HG03280 (cell line): ENCODE data around the gene HYAL3.
"Not testable (repeated sequence)": the region's sequence is repeated elsewhere in the genome, so short reads cannot be mapped to it uniquely, and the experiment has no call there.

Experiments used
- ATAC-seq: cut with Tn5 transposase; IDR thresholded peaks from one replicate; pipeline ENCODE4 v1.9.1; 2021; ENCODE audit warnings: mild to moderate bottlenecking, moderate library complexity; ENCODE audit not compliant: unreplicated experiment

Gene HYAL3

DNA sequence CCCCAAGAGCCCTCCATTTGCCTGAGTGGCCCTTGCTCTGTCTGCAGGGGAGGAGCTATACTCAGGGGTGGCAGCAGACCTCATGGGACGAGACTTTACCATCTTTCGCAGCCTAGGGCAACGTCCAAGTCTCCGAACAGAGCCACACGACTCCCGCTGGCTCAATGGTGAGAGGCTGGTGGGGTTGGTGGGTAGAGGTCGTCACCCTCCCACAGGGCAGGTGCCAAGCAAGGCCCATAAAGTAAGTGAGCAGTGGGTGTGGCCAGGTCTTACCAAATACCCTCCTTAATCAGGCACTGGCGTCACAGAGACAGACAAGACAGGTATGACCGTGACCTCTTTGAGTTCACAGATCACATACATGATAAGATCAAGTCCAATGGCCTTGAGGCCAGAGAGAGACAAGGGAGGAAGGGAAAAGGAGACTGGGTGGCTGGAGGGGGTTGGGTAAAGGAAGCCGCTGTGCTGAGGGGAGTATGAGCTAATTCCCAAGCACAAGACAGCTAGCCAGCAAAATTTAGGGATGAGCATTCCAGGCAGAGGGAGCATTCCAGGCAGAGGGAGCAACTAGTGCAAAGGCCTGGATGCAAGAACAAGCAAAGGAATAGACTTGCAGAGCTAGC, 27.8 kb downstream of the HYAL3 start:
- ATAC-seq: no peak

DNA sequence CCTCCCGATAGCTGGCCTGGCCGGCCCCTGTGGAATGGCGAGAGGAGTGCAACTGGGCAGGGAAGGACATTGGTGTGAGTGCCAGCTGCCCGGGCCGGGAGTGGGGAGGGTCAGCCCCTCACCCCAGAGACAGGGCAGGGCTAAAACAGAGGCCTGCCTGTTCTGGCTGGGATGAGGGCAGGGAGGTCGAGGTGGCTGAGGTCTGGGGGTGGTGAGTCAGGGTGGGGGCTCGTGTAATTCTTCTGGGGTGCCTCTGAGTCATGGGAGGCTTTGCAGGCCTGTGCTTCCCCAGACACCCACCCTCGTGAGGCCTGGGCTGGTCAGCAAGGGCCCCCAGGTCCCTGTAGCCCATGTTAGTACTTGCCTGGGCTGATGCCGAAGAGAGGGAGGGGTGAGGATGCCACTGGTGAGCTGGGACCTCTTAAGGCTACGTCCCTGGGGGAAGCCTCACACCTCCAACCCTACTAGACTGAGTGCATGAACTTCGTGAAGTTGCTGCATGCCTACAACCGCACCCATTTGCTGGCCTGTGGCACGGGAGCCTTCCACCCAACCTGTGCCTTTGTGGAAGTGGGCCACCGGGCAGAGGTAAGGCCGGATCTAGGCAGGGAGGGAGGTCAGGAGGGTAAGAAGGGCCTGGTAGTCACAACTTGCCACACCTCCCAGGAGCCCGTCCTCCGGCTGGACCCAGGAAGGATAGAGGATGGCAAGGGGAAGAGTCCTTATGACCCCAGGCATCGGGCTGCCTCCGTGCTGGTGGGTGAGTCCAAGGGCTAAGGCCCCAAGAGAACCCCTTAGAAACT, 28.6 kb downstream of the HYAL3 start:
- no peak for ATAC-seq

DNA sequence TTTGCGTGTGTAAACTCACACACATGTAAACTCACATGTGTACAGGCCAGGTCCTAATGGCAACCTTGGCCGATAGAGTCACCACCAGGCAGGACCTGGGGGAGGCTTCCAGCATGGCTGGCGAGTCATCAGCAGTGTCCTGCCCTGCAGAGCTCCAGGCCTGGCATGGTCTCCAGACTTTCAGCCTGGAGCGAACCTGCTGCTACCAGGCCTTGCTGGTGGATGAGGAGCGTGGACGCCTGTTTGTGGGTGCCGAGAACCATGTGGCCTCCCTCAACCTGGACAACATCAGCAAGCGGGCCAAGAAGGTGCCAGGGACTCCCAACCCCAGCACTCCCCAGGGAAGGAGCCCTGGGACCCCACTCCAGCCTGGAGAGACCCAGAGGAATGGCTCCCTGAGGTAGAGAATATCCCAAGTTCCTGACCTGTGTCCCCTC, 29.2 kb downstream of the HYAL3 start:
- no peak for ATAC-seq

DNA sequence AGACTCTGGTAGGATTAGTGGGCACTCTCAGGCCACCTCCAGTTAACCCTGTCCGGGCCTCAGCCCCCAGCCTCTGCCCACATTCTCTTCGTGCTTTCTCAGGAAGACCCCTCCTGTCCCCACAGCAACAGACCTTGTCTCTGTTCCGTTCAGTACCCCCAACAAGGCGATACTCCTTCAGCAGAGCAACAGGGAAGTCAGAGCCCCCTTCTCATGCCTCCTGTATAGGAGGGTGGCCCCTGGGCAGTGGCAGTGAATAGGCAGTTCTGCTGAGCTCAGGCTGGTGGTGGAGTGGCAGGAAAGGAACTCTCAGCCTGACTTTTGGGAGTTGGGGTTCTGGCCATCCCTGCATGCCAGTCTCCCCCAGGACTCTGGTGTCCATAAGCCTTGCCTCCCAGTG, 29.7 kb downstream of the HYAL3 start:
- no peak for ATAC-seq

DNA sequence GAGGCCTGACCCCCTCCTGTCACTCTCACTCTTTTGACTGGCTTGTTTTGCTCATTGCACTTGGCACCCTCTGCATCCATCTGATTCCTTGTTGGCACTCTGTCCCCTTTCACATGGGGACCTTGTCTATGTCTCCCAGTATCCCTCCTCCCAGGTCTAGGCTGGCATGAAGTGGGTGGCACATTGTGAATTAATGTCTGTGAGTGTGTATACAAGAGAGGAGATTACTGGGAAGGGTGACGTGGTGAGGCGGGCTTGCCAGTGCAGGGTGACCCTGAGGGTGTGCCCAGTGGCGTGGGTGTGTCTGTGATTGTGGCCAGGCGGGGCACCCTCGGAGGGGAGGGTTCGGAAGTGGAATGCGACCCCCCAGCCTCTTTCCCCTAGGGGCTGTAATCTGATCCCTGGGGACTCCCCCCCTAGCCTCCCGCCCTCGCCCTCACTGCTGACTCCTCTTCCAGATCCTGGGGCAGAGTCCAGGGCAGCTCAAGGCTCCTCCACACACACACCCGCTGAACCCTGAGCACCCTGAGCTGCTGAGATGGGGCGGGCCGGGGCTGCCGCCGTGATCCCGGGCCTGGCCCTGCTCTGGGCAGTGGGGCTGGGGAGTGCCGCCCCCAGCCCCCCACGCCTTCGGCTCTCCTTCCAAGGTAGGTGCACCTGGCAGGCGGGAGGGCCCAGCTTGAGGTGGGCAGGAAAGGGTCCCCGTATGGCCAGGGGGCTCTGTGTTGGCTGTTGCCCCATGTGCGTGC, 30.3 kb downstream of the HYAL3 start, which contains the start of gene SEMA3B:
TSS of gene SEMA3B (plus strand) at position 445 of the 749 bp plus-strand sequence. CDS start at position 539, 94 bp downstream.
- ATAC-seq: no peak

DNA sequence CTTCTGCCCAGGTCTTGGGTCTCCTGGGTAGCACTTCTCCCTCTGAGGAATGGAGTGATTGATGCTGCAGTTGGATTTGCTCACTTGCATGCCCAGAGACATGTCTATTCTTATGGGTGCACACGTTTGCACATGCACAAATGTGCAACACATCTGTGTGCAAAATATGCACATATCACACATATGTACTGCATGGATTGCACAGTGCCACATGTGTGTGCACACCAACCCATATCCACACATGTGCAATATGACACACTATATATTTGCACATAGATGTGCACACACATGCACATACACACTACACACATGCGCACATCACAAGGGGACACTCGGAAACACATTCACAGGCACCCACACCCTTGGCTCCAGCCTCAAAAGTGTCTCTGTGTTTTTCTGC, 30.9 kb downstream of the HYAL3 start:
- ATAC-seq: no peak

DNA sequence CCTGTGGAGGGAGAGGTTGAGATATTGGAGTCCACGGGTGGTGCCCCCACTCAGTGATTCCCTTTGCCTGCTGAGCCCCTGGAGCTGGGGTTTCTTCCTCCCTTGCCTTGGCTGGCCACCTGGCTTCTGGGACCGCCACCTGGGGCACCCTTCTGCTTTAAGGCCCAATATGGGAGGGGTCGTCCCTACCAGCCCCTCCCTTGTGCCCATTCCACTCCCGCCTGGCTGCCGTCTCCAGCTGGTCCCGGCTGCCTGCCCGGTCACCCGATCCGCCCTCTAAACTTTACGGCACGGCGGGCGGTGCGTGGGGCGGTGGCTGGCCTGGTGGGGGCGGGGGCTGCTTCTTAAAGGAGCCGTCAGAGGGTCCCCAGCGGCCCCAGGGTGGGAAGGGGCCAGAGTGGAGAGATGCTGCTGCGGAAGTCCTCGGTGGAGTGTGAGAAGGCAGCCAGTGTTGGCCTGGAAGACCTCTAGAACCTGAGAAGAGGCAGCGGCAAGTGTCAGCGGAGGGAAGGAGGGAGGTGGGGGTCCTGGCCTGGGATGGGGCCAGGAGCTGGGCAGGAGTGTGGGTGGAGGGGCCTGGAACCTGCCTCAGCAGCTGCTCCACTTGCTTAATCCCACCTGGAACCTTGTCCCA, 31.8 kb downstream of the HYAL3 start:
- ATAC-seq: no peak

DNA sequence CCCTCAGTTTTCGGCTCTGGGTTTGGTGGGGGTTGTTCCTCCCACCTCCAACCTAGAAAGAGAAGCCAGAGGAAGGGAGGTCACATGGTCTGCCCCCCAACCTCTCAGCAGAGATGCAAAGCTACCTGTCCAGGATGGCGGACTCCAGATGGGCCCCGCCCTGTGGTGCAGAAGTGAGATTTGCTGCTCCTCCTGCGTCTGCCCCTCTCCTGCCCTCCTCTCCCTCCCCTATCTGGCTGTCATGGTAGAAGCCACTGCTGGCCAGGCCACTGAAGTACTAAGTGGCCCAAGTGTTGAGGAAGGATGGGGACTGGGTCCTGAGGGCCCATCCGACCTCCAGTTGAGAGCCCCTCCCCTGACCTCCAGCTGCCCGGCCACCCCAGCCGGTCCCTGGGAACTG, 32.4 kb downstream of the HYAL3 start:
- no peak for ATAC-seq

DNA sequence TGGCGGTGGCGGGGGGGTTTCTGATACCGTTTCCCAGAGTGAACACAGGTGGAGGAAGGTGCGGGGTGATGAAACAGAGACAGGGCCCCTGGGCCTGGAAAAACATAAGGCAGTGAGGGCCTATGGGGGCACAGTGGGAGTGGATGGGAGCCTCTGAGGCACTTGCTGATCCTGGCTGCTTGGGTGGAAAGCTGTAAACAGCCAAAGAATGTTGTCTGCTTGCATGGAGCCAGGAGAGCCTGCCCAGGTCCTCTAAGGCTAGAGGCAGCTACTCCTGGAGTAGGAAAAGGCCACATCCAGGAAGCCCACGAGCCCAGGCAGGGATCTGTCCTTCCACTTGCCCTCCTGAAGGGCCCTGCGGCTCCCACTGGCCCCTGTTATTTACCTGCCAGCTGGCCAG, 33.2 kb downstream of the HYAL3 start:
- no peak for ATAC-seq

DNA sequence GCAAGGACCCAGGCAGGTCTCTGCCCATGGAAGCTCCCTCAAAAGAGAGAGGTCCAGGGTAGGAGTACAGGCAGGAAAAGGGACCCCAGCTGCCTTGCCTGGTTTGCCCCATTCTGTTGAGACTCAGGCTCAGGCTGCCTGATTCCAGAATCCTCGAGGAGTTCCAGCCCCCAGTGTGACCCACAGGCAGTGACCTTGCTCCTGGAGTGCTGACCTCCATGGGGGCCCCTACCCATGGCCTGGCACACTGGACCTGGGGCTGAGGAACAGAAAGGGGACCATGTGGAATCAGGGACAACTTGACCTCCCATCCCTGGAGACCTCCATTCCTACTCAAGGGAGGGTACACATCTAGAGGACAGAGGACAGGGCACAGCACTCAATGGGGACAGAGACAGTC, 33.6 kb downstream of the HYAL3 start:
- ATAC-seq: no peak

DNA sequence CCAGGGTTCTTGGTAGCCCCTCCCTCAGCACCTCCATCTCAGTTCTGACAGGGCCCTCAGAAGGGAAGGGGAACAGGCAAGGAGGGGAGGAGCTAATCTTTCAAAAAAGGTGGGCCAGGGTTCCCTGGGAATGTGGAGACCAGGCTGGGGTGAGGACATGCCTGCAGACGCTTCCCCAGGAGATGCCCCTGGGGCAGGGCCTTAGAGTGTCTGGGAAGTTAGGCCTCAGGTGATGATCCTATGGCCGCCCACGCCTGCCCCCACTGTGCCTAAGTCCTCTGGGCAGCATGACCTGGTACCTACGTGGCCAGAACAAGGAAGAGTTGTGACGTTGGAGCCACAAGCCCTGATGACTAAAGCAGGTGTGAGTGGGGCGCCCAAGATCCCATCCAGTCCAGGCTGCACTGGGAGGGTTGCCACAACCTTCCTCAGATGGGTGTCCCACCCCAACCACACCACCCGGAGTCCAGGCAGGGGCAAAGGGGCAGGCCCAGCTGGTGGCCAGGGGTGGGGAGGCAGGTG, 34.2 kb downstream of the HYAL3 start:
- ATAC-seq: no peak

DNA sequence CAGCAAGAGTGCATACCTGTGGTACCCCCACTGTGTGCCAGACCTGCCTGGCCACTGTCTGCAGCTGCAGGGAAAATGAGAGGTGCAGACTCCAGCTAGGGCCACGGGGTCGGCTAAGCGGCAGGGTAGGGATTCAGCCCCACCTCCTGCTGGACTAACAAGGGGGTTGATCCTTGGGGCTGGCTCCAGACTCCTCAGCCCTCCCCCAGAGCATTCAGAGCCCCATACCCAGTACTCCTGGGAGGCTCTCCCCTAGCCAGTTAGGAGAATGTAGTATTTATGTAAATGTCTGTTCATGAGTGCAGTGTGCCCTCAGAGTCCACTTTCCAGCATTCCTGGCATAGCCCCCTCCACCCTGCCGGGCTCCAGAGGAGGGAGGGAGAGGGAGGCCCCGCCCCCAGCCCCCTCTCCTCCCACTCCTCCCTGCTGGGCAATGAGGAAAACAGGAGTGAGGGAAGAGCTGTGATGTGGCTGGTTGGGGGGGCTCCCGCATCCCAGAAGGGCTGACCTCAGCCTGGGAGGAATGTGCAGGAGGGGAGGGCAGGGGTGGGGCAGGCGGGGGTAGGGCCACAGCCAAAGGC, 34.7 kb downstream of the HYAL3 start:
- ATAC-seq: no peak

DNA sequence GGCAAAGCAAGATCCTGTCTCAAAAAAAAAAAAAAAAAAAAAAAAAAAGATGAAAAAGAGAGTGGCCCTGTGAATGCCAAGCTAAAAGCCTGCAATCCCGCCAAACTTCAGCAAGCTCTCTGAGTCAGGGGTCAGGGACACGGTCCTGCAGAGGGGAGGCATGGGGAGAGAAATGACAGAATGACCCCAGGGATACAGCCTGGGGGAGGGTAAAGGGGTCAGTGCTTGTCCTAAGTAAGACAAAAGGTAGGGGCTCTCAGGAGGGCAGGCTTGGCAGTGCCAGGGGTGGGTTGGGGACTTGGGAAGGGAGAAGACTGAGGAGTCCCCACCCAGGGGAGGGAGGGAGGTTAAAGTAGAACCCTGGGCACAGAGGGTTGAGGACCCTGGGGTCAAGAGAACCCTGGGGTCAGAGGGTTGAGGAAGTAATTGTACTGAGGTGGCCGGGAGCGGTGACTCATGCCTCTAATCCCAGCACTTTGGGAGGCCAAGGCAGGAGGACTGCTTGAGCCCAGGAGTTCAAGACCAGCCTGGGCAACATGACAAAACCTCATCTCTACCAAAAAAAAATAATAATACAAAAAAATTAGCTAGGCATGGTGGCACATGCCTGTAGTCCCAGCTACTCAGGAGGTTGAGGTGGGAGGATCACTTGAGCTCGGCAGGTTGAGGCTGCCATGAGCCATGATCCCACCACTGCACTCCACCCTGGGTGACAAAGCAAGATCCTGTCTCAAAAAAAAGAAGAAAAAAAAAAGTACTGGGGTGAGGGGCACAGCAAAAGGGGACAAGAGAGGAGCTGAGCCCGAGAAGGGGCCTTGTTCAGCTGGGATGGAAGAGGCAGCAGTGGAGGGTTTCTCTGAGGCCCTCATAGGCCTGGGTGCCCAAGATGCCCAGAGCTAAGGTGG, 35.5 kb downstream of the HYAL3 start:
- ATAC-seq: no peak

DNA sequence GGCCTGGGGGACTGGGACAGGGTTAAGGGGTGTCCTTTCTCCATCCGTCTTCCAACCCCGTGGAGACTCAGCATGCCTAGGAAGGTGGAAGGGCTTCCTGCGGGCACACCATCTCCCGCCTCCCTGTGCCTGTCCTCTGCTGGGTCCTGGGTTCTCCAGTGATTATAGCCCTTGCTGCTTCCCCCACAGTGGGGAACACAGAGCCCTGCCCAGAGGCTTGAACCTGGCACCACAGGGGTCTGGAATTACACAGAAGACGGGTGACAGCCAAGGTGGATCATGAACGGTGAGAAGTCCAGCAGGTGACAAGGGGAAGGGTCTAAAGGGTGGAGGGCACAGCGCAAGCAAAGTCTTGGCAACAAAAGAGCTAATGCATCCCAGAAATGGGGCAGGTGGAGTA, 36.4 kb downstream of the HYAL3 start:
- ATAC-seq: no peak

DNA sequence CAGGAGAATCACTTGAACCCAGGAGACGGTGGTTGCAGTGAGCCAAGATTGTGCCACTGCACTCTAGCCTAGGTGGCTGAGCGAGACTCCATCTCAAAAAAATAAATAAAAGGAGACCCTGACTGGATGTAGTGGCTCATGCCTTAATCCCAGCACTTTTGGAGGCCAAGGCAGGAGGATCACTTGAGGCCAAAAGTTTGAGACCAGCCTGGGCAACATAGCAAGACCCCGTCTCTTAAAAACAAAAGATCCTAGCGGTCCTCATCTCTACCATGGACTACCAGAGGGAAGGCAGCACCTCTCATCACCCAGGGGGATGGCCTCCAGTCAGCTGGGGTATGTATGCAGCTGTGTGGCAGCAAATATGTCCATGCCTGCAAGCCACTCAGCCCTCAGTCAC, 37.0 kb downstream of the HYAL3 start:
- ATAC-seq: not testable (repeated sequence)

DNA sequence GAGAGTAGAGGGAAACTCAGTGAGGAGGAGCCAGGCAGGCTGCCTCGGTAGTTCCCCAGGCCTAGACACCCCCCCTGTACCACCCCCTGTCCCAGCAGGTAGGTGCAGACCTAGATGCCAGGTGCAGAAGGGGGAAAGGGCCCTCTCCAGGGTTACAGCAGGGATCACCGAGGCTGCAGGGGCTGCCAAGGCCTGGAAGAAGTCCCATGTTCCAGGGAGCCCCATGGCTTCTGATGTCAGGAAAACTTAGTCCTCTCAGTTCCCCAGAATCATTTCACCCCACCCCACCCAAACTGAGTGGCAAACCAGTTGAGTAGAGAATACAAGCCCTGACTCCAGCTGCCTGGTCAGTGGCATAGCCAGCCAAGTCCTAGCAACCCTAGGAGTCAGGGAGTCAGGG, 37.7 kb downstream of the HYAL3 start:
- ATAC-seq: no peak

DNA sequence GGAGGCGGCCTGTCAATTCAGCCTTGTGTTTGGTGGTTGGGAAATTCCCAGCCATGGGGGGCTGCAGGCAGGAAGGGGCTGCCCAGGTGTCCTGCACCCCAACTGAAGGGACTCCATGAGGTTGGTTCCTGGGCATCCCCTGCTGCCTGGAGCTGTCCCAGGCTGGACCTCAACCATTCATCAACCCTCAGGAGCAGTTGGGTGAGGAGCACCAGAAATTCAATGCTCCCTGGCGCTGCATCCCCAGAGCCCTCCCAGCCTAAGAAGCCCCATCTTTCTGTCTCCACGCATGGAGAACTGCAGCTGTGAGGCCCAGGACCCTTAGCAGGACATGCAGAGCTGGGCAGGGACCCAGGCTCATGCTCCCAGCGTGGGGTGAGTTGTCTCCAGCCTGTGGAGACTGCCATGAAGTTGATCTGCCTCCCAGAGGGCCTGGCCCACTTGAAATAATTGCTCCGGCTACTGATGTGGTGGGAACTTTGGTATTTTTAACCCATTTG, 38.2 kb downstream of the HYAL3 start:
- ATAC-seq: no peak

DNA sequence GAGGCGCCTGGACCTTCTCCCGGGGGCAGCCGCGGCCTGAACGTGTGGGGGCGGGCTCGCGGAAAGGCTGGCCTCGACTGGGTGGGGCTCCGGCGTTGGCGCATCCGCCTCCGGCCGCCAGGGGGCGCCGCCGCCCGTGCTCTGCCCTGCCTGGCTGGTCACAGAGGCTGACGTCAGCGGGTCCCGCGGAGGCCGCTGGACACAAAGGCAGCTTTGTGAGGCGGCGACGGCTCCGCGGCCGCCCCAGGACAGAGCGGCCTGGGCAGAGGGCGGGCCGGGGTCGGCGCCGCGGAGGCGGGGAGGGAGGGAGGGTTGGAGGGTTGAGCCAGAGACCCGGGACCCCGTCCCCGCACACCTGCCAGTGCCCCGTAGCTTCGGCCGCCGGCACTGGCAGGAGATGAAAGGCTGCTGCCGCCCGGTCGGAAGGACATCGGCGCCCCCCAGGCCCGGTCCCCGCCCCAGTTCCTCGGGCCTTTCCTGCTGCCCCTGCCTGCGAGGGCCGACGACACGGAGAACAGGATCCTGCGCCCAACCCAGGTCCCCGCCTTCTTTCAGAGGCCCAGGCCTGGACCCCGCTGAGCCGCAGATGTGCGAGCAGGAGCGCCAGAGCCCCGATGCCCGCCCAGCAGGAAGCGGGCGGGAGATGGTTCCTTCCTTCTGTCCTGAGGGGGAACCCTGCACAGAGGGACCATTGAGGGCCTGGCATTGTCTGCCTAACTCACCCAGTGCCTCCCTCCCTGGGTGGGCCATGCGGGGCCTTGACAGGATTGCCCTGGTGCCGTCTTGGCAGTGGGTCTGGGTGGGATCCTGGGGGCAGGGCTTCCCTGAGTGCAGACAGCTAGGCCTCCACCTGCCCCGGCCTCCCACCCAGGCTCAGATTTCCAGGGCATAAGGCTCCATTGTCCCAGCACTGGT, 38.9 kb downstream of the HYAL3 start:
- ATAC-seq: peak; percentile 85
